HCT116 (cell line): ENCODE results near the gene ITGB1BP1. TPM values are rescaled to one million over a fixed set of nuclear protein-coding genes. Genes with fewer than 3 reads are reported as not detected.

Source experiments
- ATAC-seq: fragments of 200-7000 bp; cut with Tn5 transposase; 2 replicates; pipeline ENCODE4 v1.9.1; 2020; ENCODE audit warnings: mild to moderate bottlenecking, moderate library complexity
- BruUV-seq: library from RNA; stranded (reverse); fragments of 400-500 nt; replicated peaks from 2 replicates; lab custom pipeline; 2021; lab: Mats Ljungman, UMichigan
- CTCF ChIA-PET: fragments of 300-600 bp; sonication (Branson Sonifier 250); formaldehyde crosslinking; loops from one replicate; lab custom pipeline; 2021; ENCODE audit warnings: antibody characterized with exemption; lab: Charles Lee
- POLR2A ChIA-PET: fragments of 300-600, 350-600 bp; sonication (Branson Sonifier 250); formaldehyde crosslinking; loops from one replicate; lab custom pipeline; 2021; ENCODE audit warnings: antibody characterized with exemption; lab: Charles Lee
- RAD21 ChIA-PET, 2 experiments: fragments of 300-600 bp; sonication (Branson Sonifier 250); formaldehyde crosslinking; loops; one replicate each; lab custom pipeline; 2023; ENCODE audit warnings: low total read pairs in 2 of 2; ENCODE audit not compliant: uncharacterized antibody in 2 of 2, unreplicated experiment in 2 of 2, low non-redundant PET in 1 of 2; lab: Charles Lee
- DNase-seq: peaks from one replicate; pipeline ENCODE4 v3.0.0-alpha.2; 2010; ENCODE audit warnings: low read depth, low spot score
- H2AFZ ChIP-seq: fragments of 200-600 bp; shearing (Covaris generic), sonication (generic); 2 replicates; pipeline ENCODE4 v1.6.1; 2017; ENCODE audit warnings: low read depth, mixed run types, mixed read lengths, antibody characterized with exemption, low read length; ENCODE audit not compliant: poor library complexity, severe bottlenecking
- H3K27ac ChIP-seq: 2 replicates; pipeline ENCODE4 v1.5.1; 2012; ENCODE audit warnings: low read depth, low read length
- H3K27me3 ChIP-seq: fragments of 200-600 bp; sonication (generic); 2 replicates; pipeline ENCODE4 v1.6.1; 2016; ENCODE audit warnings: mixed run types, low read length, mixed read lengths; ENCODE audit not compliant: insufficient read depth
- H3K36me3 ChIP-seq, 2 experiments: fragments of 200-500 bp in 1 of 2; fragments of 200-600 bp in 1 of 2; sonication (Bioruptor generic) in 1 of 2; sonication (generic) in 1 of 2; 2 replicates each; pipeline versions ENCODE4 v1.5.1 to v1.6.1; 2014 to 2016; ENCODE audit warnings: low read length in 2 of 2, inconsistent platforms in 1 of 2, mixed read lengths in 1 of 2, mixed run types in 1 of 2; ENCODE audit not compliant: insufficient read depth in 2 of 2, control insufficient read depth in 1 of 2
- H3K4me1 ChIP-seq, 2 experiments: fragments of 200-600 bp in 1 of 2; sonication (generic) in 1 of 2; 2 replicates each; pipeline versions ENCODE4 v1.5.1 to v1.6.1; 2012 to 2017; ENCODE audit warnings: low read length in 2 of 2, inconsistent platforms in 1 of 2, mild to moderate bottlenecking in 1 of 2, mixed read lengths in 1 of 2, mixed run types in 1 of 2, moderate library complexity in 1 of 2; ENCODE audit not compliant: insufficient read depth in 2 of 2, control insufficient read depth in 1 of 2
- H3K4me2 ChIP-seq: fragments of 200-600 bp; sonication (generic); 2 replicates; pipeline ENCODE4 v1.6.1; 2017; ENCODE audit warnings: mixed run types, low read length, mixed read lengths
- H3K4me3 ChIP-seq, 2 experiments: fragments of 200-600 bp in 1 of 2; sonication (generic) in 1 of 2; replicated peaks in 1 of 2; 2 replicates each; pipeline ENCODE4 v1.5.1; 2011 to 2016; ENCODE audit warnings: low read length in 2 of 2, control low read depth in 1 of 2, low read depth in 1 of 2, mild to moderate bottlenecking in 1 of 2, mixed read lengths in 1 of 2, mixed run types in 1 of 2
- H3K79me2 ChIP-seq: fragments of 200-600 bp; sonication (generic); 2 replicates; pipeline ENCODE4 v1.6.1; 2017; ENCODE audit warnings: mild to moderate bottlenecking, mixed run types, low read length, moderate library complexity, mixed read lengths; ENCODE audit not compliant: insufficient read depth
- H3K9ac ChIP-seq: fragments of 200-600 bp; sonication (generic); 2 replicates; pipeline ENCODE4 v1.6.1; 2016; ENCODE audit warnings: low read length, mixed read lengths
- H3K9me2 ChIP-seq: fragments of 200-600 bp; sonication (generic), shearing (Covaris generic); 2 replicates; pipeline ENCODE4 v1.6.1; 2017; ENCODE audit warnings: mixed run types, mild to moderate bottlenecking, moderate library complexity; ENCODE audit not compliant: insufficient read depth
- H3K9me3 ChIP-seq, 2 experiments: fragments of 200-500 bp in 1 of 2; fragments of 200-600 bp in 1 of 2; sonication (Bioruptor generic) in 1 of 2; sonication (generic) in 1 of 2; 2 replicates each; pipeline ENCODE4 v1.6.1; 2014 to 2017; ENCODE audit warnings: low read length in 2 of 2, mixed read lengths in 2 of 2, inconsistent platforms in 1 of 2, low read depth in 1 of 2, mild to moderate bottlenecking in 1 of 2, mixed run types in 1 of 2, moderate library complexity in 1 of 2; ENCODE audit not compliant: control insufficient read depth in 1 of 2, insufficient read depth in 1 of 2
- H4K20me1 ChIP-seq: fragments of 200-600 bp; sonication (generic), shearing (Covaris generic); 2 replicates; pipeline ENCODE4 v1.6.1; 2017; ENCODE audit warnings: mixed run types, mild to moderate bottlenecking, moderate library complexity; ENCODE audit not compliant: insufficient read depth
- CEBPB ChIP-seq: IDR thresholded peaks from 2 replicates; pipeline ENCODE4 v1.6.1; 2012; ENCODE audit warnings: low read depth
- EGR1 ChIP-seq: IDR thresholded peaks from 2 replicates; pipeline ENCODE4 v1.6.1; 2012; ENCODE audit warnings: low read depth
- EZH2 ChIP-seq: fragments of 200-600 bp; sonication (generic); IDR thresholded peaks from 2 replicates; pipeline ENCODE4 v1.6.1; 2017; ENCODE audit warnings: antibody characterized with exemption, mixed run types
- FOSL1 ChIP-seq: IDR thresholded peaks from 2 replicates; pipeline ENCODE4 v1.6.1; 2012; ENCODE audit warnings: low read depth
- POLR2A ChIP-seq: IDR thresholded peaks from 2 replicates; pipeline ENCODE4 v1.7.0; 2011; ENCODE audit warnings: borderline replicate concordance; ENCODE audit not compliant: insufficient read depth, insufficient read length; ENCODE audit errors: extremely low read depth
- POLR2AphosphoS5 ChIP-seq: IDR thresholded peaks from 2 replicates; pipeline ENCODE4 v1.6.1; 2011; ENCODE audit warnings: mild to moderate bottlenecking, low read depth, low read length, moderate library complexity
- SIN3A ChIP-seq: IDR thresholded peaks from 2 replicates; pipeline ENCODE4 v1.6.1; 2012; ENCODE audit warnings: low read depth
- SRF ChIP-seq: IDR thresholded peaks from 2 replicates; pipeline ENCODE4 v1.6.1; 2012; ENCODE audit warnings: low read depth
- TCF7L2 ChIP-seq: IDR thresholded peaks from 2 replicates; pipeline ENCODE4 v1.7.0; 2011; ENCODE audit warnings: borderline replicate concordance, inconsistent platforms; ENCODE audit not compliant: insufficient read depth, insufficient read length; ENCODE audit errors: extremely low read depth
- YY1 ChIP-seq: IDR thresholded peaks from 2 replicates; pipeline ENCODE4 v1.6.1; 2011; ENCODE audit warnings: low read length, low read depth, moderate library complexity, mild to moderate bottlenecking; ENCODE audit not compliant: insufficient replicate concordance; ENCODE audit errors: extremely low read depth
- ZBTB33 ChIP-seq: IDR thresholded peaks from 2 replicates; pipeline ENCODE4 v1.6.1; 2011; ENCODE audit warnings: mild to moderate bottlenecking, low read length, moderate library complexity; ENCODE audit not compliant: insufficient replicate concordance; ENCODE audit errors: extremely low read depth
- intact Hi-C: fragments of 100-400 bp; cut with micrococcal nuclease; formaldehyde crosslinking; loops from 2 replicates; pipeline ENCODE4 v1.10.0; 2022
- total RNA-seq: library from RNA; stranded (reverse); gene quantifications from one replicate; pipeline ENCODE4 v1.2.1, GENCODE V29; 2021; ENCODE audit not compliant: unreplicated experiment
- TF ChIP-seq, protein P1 (sequence below): IDR thresholded peaks from 2 replicates; pipeline ENCODE4 v1.6.1; 2012; ENCODE audit warnings: low read depth
- TF ChIP-seq, protein P2 (sequence below), 3 experiments: fragments of 200-600 bp in 1 of 3; sonication (generic) in 1 of 3; IDR thresholded peaks in 2 of 3; conservative IDR thresholded peaks in 1 of 3; 2 replicates each; pipeline ENCODE4 v1.5.1; 2012 to 2017; ENCODE audit warnings: low read depth in 2 of 3, low read length in 2 of 3, antibody characterized with exemption in 1 of 3, borderline replicate concordance in 1 of 3, control low read depth in 1 of 3, mild to moderate bottlenecking in 1 of 3, mixed read lengths in 1 of 3, mixed run types in 1 of 3, moderate library complexity in 1 of 3; ENCODE audit not compliant: insufficient read depth in 1 of 3

Gene ITGB1BP1
- total RNA-seq, 1 experiment from 2014 or later = 86.9 TPM

DNA sequence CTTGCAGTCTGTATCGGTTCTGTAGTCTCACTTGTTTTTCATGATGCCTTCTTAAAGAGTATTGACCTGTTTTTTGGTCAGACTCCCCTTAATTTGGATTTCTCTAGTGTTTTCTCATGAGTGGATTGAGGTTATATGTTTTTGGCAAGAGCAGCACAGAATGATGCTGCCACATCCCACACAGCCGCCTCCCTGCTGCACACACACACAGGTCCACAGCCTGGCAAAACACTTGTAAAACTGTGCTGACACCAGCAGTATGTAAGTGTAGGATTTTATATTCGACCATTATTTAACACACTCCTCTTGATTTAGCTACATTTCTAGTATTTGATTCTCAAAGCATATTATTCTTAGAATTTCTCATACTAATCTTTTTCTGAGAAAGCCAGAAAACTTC is 68.1 kb downstream of the ITGB1BP1 start:
- TF ChIP-seq YY1 (no peak), ZBTB33 (no peak), CEBPB (no peak), EZH2 (no peak), EGR1 (no peak)
- Histone ChIP-seq H3K27ac (no peak overlapping the region), H2AFZ (no peak overlapping the region), H3K9me2 (no peaks in the 10 kb centered on the region), H3K4me3 (no peak overlapping the region), H3K79me2 (no peaks in the 10 kb centered on the region), H3K36me3 (peaks cover 2 to 7% of the 10 kb centered on the region in 2 experiments; a peak in 1 of 4 replicates), H3K27me3 (no peaks in the 10 kb centered on the region), H4K20me1 (no peaks in the 10 kb centered on the region), H3K9me3 (no peaks in the 10 kb centered on the region), H3K4me1 (peaks cover 0 to 10% of the 10 kb centered on the region in 2 experiments; a peak in 2 of 4 replicates), H3K9ac (no peak overlapping the region), H3K4me2 (no peak overlapping the region)
- ATAC-seq = no peak
- CTCF ChIA-PET = no interaction called here
- intact Hi-C loops = no loop called here
- DNase-seq = no peak
- no TSS peak for BruUV-seq
- POLR2A ChIA-PET = no interaction called here
- RAD21 ChIA-PET = no interaction called here

- POLR2A ChIA-PET = no interaction called here
- no peak overlapping the region for H3K9ac ChIP-seq
- peaks cover 1 to 2% of the 10 kb centered on the region in 2 experiments; a peak in 1 of 4 replicates for H3K36me3 ChIP-seq
- H3K4me1 ChIP-seq = peaks cover 0 to 10% of the 10 kb centered on the region in 2 experiments; a peak in 2 of 4 replicates
- no peaks in the 10 kb centered on the region for H4K20me1 ChIP-seq
- no peak overlapping the region for H3K27ac ChIP-seq
- DNase-seq (no peak), ATAC-seq (no peak)
- H3K9me3 ChIP-seq = no peaks in the 10 kb centered on the region
- H3K27me3 ChIP-seq = no peaks in the 10 kb centered on the region
- no peaks in the 10 kb centered on the region for H3K79me2 ChIP-seq
- no peak overlapping the region for H3K4me3 ChIP-seq
- no peaks in the 10 kb centered on the region for H3K9me2 ChIP-seq
- RAD21 ChIA-PET = no interaction called here
- BruUV-seq = no TSS peak
- no peak overlapping the region for H3K4me2 ChIP-seq
- intact Hi-C loops = no loop called here
- CTCF ChIA-PET = interaction anchor here (0.7 kb wide), 1 partner anchor 21 kb away, joined by 3 read pairs; no protein-coding TSS in a partner anchor
- H2AFZ ChIP-seq = no peak overlapping the region
- TF ChIP-seq POLR2A (no peak), FOSL1 (no peak), EGR1 (no peak), POLR2AphosphoS5 (no peak), TCF7L2 (no peak), SRF (no peak), SIN3A (no peak)
- TF ChIP-seq, protein P1, sequence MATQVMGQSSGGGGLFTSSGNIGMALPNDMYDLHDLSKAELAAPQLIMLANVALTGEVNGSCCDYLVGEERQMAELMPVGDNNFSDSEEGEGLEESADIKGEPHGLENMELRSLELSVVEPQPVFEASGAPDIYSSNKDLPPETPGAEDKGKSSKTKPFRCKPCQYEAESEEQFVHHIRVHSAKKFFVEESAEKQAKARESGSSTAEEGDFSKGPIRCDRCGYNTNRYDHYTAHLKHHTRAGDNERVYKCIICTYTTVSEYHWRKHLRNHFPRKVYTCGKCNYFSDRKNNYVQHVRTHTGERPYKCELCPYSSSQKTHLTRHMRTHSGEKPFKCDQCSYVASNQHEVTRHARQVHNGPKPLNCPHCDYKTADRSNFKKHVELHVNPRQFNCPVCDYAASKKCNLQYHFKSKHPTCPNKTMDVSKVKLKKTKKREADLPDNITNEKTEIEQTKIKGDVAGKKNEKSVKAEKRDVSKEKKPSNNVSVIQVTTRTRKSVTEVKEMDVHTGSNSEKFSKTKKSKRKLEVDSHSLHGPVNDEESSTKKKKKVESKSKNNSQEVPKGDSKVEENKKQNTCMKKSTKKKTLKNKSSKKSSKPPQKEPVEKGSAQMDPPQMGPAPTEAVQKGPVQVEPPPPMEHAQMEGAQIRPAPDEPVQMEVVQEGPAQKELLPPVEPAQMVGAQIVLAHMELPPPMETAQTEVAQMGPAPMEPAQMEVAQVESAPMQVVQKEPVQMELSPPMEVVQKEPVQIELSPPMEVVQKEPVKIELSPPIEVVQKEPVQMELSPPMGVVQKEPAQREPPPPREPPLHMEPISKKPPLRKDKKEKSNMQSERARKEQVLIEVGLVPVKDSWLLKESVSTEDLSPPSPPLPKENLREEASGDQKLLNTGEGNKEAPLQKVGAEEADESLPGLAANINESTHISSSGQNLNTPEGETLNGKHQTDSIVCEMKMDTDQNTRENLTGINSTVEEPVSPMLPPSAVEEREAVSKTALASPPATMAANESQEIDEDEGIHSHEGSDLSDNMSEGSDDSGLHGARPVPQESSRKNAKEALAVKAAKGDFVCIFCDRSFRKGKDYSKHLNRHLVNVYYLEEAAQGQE = no peak
- TF ChIP-seq, protein P2, sequence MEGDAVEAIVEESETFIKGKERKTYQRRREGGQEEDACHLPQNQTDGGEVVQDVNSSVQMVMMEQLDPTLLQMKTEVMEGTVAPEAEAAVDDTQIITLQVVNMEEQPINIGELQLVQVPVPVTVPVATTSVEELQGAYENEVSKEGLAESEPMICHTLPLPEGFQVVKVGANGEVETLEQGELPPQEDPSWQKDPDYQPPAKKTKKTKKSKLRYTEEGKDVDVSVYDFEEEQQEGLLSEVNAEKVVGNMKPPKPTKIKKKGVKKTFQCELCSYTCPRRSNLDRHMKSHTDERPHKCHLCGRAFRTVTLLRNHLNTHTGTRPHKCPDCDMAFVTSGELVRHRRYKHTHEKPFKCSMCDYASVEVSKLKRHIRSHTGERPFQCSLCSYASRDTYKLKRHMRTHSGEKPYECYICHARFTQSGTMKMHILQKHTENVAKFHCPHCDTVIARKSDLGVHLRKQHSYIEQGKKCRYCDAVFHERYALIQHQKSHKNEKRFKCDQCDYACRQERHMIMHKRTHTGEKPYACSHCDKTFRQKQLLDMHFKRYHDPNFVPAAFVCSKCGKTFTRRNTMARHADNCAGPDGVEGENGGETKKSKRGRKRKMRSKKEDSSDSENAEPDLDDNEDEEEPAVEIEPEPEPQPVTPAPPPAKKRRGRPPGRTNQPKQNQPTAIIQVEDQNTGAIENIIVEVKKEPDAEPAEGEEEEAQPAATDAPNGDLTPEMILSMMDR (IDR thresholded peaks at IDR 0.05 in 2 of 3, conservative IDR thresholded peaks at IDR 0.05 in 1 of 3; ENCODE audit: borderline replicate concordance in 1 of 3, insufficient read depth in 1 of 3, low read depth in 2 of 3, low read length in 2 of 3) = no peak
These were observed 69.0 kb downstream of the ITGB1BP1 start for GRCh38 chr2:9354318-9354717.
